Activated CD4-positive, alpha-beta T cell treated with anti-CD3 and anti-CD28 coated beads for 4 hours (primary cell): ENCODE measurements around the gene TRPM2.
"Not testable (repeated sequence)": the region's sequence is repeated elsewhere in the genome, so short reads cannot be mapped to it uniquely, and the experiment has no call there.

Experiments
- DNase-seq, 2 donors: peaks; one replicate each; pipeline ENCODE4 v3.0.0-alpha.2; 2020

TRPM2 gene

DNA sequence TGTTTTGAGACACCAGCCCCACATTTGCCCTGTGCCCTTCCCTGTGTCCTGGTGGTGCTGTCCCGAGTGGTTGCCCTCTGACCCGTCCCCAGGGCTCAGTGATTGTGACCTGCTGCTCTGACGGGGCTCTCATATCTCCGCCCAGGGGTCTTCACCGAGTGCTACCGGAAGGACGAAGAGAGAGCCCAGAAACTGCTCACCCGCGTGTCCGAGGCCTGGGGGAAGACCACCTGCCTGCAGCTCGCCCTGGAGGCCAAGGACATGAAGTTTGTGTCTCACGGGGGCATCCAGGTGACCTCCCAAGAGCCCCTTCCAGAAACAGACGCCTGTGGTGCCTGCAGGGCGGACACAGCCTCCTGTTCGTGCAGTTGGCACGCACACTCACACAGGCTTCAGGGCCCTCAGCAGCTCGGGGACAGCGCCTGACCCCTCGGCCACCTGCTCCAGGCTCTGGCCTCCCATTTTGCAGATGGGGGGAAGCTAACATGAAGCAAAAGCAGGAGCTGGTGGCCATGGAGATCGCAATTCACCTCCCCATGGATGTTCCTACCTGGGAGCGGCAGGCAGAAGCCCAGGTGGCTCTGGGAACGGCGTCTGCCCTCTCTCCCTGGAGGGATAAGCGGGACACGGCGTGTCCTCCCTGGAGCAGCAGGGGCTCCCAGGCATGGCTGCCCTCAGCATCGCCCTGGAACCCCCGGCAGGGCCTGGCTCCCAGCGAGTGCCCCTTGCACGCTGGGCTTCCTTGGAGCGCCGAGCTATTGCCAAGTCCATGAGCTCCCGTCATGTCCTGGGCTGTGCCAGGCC lies 45.9 kb downstream of the TRPM2 start:
- DNase-seq: no peak

DNA sequence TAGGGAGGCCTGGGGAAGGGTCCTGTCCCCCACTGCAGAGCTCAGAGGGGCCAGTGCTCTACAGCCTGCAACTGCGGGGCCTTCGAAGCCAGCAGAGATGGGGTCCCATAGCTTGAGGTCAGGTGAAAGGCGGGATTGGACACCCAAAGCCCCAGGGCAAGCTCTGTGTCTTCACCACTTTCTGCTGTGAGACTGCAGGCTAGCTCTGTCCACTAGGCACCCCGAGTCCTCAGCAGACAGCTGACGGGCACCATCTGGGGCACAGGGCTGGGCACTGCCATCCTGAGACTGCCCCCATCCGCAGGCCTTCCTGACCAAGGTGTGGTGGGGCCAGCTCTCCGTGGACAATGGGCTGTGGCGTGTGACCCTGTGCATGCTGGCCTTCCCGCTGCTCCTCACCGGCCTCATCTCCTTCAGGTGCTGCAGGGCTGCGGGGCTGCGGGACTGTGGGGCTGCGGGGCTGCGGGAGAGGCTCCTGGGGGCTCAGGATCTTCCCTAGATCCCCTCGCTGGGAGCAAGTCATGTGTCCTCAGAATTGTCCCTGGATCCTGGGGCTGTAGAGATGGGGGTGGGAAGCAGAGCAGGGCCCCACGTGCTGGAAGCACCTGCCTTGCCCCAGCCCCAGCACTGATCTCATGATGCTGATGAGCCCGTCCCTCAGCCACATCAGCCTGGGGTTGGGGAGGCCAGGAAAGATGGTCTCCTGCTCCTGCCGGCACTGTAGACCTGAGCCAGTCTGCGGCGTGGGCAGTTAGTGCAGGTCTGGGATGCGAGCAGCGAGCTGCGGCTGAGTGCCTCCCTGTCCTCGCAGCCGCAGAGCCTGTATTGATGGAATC lies 46.8 kb downstream of the TRPM2 start:
- DNase-seq: no peak

DNA sequence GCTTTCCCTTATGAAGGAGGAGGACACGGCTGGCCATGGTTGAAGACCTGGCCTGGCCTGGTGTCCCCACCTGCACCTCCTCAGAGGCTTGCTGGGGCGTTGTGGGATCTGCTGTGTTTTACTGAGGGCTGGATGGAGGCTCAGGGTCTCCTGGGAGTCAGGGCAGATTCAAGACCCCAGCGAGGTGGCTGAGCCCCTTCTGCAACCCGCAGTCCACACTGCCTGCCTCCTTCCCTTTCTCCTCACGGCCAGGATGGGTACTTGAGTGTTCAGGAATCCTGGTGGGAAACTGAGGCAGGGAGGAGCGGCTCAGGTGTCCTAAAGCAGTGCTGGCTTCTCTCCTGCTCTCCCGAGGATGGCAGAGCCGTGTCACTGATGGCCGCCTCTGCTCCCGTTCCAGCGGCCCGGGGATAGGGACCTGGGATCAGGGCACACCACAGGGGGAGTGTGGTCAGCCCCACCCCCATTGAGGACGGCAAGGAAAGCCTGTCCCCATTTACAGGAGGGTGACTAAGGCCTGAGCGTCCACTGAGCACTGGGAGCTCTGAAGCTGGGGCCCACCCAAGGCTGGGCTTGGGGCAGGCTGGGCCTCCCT lies 47.5 kb downstream of the TRPM2 start:
- no peak for DNase-seq

DNA sequence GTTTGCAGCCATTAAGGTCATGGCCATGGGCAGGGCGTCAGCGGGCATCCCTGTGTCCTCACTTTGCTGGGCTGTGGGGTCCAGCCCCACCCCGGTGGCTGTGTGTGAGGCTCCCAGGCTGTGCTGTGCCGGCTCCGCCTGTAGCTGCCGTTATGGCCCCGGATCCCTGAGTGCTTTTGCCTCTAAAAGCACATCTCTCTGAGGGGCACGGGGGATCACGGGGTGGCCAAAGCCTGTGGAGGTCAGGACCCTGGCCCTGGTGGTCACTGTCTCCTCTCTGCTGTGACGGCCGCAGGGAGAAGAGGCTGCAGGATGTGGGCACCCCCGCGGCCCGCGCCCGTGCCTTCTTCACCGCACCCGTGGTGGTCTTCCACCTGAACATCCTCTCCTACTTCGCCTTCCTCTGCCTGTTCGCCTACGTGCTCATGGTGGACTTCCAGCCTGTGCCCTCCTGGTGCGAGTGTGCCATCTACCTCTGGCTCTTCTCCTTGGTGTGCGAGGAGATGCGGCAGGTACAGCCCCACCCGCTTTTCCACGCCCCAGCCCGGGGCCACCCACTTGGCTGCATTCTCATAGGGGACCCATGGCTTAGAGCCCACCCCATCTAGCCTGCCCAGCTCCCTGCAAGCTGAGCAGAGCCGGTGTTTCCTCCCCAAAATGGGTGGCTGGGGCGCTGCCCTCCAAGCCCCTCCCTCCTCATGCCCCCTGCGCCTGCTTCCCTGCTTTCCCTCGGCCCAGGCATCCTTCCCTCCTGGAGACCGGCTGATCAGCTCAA lies 48.2 kb downstream of the TRPM2 start:
- DNase-seq: no peak

DNA sequence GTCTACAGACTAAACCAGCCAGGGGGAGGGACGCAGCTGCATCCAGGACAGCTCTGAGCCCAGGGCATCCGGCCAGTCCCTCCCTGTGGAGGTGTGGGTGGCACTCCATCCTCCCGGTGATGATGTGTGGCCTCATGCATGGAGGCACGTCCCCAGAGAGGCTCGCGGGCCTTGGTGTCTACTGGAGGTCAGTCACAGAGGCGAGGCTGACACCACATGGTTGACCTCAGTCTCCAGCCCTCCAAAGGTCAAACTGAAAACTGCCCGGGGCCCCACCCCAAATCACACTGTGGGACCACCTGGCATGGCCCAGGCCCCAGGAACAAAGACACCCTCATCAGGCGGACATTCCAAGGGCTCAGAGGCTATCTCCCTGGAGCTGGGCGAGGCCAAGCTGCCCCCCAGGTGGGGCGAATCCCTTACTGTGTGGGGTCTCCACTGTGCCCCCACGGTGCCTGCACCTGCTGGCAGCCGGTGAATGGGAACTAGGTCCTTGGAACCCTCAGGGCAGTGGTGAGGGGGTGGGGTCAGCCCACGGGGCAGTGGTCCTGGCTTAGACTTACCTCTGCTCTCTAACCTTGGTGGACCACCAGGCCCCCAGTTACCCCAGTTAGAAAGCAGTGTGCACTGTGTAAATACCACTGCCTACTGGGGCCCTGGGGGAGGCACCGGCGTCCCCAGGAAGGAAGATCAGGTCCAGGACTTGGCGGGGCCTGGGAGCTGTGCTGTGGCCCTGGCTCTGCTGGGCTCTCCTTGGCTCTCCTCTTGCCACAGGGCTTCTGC lies 49.1 kb downstream of the TRPM2 start:
- DNase-seq: no peak

DNA sequence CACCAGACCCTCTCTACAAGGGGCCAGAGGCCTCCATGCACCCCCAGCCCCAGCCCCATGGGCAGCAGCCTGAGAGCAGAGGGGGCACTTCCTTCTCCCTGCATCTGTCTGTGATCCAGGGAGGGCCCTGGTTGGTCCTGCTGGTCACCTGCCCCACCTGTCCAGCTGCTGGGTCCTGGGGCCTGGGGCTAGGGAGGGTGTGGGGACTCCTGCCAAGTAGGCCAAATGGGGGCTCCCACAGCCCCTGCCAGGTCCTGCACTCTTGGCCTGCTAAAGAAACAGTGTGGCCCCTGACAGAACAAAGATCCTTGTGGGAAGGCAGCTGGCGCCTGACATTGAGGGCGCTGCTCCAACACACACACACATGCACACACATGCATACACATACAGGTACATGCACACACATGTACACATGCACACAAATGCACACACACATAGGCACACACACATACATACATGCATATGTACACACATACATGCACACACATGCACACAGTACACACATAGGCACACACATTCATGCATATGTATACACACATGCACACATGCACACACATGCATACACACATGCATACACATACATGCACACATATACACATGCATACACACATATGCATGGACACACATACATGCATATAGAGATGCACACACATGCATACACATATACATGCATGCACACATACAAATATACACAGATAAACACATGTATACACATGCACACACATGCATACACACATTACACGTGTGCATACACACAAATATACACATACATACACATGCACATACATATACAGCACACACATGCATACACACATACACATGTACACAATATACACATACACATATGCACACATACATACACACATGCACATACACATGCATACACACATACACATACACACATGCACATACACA lies 49.9 kb downstream of the TRPM2 start:
- no peak for DNase-seq

DNA sequence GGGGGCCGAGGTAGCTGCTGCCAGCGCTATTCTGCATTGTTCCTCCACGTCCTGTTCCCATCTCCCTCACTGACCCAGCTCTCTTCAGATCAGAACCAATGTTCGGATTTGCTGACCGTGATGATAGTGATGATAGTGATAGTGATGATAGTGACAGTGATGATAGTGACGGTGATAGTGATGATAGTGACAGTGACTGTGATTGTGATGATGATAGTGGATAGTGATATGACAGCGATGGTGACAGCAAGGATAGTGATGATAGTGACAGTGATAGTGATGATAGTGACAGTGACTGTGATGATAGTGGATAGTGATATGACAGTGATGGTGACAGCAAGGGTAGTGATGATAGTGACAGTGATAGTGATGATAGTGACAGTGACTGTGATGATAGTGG lies 51.1 kb downstream of the TRPM2 start:
- DNase-seq: not testable (repeated sequence)

DNA sequence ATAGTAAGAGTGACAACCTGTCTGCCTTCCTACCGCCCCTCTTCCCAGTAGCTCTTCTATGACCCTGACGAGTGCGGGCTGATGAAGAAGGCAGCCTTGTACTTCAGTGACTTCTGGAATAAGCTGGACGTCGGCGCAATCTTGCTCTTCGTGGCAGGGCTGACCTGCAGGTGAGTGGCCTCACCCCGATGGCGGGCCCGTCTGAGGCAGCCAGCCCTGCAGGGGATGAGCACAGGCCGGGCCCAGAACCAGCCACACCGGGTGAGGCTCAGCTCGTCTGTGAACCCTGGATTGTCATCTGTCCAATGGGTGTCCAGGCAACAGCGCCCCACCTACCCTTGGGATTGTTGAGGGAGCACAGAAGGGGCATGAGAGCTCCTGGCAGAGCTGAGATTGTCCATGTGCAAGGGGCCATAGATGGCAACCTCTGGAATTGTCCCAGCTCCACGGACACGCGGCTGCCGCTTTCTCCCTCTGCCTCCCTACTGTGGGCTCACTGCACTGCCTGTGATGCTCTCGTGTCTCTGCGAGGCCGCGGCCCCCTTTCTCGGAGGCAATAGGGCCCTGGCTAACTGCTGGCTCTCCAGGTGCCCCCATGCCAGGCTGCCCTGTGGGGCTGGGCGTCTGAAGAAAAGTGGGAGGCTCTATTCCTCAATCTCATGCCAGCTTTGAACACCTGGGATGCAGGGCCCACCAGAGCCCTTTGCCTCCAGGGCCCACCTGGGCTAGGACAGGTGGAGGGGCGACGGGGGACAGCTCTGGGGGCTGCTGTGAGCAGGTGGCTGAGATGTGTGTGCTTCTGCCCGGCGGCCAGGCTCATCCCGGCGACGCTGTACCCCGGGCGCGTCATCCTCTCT lies 51.9 kb downstream of the TRPM2 start:
- no peak for DNase-seq

DNA sequence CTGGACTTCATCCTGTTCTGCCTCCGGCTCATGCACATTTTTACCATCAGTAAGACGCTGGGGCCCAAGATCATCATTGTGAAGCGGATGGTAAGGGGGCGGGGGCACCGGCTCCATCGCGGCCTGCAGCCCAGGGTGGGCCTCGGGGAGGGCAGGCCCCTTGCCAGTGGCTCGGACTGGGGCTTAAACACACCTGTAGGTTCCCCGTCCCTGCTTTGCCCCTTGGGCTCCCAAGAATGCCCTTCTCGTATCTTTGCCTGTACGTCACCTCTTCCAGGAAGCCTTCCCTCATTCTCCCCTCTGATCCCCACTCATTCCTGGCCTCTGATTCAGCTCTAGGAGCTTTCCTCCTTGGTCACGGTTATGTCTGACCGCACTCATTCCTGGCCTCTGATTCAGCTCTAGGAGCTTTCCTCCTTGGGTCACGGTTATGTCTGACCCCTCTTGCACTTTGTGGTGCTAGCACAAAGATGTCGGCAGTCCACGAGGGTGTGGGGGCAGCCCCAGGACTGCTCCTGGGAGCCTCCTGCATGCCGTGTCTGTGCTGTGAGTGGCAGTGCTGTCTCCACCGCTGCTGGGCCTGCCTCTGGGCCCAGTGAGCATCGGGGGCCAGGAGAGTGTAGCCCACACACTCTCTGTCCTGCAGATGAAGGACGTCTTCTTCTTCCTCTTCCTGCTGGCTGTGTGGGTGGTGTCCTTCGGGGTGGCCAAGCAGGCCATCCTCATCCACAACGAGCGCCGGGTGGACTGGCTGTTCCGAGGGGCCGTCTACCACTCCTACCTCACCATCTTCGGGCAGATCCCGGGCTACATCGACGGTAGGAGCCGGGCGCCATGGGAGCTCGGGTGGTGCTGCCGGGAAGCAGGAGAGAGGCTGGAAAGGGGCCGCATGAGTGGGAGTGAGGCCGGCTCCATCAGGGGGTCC lies 52.8 kb downstream of the TRPM2 start:
- no peak for DNase-seq

DNA sequence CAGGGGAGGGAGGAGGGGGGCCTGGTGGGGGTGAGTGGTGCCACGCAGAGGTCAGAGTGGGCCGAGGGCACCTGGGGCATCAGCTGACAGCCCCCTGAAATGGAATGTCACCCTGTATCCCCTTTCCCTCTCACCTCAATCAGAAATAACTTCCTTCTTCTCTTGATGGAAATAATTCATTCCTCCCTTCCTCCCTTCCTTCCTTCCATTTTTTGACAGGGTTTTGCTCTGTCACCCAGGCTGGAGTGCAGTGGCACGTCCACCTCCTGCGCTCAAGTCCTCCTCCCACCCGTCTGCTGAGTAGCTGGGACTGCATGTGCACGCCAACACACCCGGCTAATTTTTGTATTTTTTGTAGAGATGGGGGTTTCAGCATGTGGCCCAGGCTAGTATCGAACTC lies 53.5 kb downstream of the TRPM2 start:
- no peak for DNase-seq

DNA sequence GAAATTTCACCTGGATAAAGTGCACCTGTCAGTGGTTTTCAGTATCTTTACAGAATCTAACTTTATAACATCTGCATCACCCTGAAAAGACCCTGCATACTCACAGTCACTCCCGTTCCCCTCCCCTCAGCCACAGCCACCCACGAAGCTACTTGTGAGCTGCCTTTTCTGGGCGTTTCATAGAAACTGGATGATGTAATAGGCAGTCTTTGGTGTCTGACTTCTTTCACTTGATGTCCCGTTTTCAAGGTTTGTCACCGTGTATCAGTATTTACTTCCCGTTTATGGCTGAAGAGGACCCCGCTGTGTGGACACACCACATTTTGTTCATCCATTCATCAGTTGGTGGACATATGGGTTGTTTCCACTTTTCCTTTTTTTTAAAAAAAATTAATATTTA lies 54.1 kb downstream of the TRPM2 start:
- DNase-seq: peak in 1 of 2 donors; percentile 33

DNA sequence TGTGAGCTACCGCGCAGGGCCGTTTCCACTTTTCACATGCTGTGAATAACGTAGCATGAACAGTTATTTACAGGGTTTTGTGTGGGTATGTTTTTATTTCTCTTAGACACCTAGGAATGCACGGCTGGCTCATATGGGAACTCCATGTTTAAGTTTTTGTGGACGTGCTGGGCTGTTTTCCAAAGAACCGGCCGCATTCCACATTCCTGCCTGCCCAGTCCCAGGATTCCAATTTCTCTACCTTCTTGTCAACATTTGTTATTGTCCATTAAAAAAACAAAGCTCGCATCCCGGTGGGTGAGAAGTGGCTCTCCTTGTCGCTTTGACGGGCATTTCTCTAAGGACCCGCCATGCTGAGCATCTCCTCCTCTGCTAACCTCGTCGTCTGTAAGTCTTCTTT lies 54.8 kb downstream of the TRPM2 start:
- no peak for DNase-seq

DNA sequence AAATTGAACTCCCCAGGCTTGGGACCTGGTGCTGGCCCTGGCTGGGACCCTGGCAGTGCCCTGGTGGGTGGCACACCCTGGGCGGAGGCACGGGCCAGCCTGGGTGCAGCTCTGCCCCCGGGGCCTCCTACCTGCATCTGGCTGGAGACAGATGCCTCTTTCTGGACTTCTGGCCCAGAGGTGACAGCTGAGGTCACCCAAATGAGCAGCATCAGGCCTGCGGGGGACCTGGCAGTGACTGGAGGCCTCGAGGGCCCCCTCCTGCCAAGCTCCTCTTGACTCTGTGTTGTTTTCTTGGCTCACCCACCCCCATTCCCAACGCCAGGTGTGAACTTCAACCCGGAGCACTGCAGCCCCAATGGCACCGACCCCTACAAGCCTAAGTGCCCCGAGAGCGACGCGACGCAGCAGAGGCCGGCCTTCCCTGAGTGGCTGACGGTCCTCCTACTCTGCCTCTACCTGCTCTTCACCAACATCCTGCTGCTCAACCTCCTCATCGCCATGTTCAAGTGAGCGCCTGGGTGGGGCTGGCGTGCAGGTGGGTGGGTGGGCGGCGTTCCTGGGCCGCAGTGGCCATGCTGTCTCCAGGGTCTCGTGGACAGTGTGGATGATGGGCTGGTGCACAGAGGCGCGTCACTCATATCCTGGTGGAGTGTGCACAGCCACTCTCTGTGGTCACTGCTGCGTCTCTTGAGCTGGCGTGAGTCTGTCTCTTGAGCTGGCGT lies 60.3 kb downstream of the TRPM2 start:
- DNase-seq: no peak

DNA sequence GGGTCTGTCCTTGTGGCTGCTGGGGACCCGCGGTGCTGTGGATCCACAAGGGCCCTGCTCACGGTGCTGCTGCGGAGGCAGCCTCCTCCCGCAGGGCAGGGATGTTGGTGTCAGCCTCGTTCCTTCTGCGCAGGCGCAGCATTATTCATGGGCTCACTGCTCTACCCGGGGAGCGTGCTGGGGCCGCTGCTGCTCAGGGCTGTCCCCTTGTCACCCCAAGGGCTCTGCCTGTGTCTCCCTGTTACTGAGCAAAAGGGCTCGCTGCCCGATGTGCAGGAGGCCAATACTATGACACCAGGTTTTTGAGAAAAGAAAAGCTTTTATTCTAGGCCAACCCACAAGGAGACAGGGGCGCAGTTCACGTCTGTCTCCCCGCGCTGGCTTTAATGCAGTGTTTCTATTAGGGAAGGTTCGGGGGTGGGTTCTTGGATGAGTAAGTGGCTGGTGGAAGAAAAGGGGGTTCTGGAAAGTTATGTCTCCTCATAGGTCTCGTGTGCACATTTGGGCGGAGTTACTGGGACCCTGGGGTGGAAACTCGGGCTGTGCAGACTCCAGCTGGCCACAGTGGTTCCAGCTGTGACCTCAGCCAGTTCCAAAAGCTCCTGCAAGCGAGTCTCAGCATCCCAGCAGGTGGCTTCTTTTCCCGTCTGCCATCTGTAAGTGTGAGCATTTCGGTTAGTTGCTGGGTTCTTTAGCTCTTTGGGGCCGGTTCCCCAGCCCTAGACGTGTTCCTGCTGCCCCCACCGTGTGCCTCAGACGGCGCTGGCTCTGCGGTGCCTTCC lies 61.1 kb downstream of the TRPM2 start:
- DNase-seq: no peak

DNA sequence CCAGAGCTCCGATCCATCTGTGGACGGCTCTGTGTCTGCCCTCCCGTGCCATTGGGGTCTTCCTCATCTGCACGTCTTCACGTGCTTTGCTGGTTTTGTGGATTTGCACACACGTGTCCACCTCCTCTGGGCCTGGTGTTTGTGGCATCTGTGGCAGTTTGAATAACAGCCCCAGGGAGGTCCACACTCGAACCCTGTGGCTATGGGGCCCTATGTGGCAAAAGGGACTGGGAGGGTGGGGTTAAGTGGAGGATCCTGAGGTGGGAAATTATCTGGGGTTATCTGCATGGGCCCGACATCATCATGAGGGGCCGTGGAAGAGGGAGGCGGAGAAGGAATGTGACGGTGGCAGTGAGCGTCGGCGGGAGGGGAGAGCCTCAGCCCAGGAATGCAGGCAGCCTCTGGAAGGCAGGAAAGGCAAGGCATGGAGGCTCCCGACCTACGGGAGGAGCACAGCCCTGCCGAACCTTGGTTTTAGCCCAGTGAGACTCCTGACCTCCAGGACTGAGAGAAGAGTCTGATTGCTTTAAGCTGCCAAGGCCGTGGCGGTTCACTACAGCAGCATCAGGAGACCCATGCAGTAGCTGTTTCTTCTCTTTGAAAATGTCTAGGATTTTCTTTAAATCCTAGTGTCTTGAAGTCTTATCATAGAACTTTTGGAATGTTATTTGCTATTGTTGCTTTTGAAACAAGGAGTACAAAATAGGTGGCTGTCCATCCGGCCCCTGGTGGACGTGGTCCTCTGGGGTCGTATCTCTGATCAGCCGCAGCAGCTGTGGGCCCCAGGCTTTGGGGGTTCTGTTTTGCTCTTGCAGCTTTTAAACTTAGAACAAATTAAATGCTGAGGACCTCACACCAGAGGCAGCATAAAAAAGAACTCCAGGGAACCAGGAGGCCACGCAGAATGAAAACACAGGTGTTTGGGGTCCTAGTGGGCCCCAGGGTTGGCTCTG lies 61.9 kb downstream of the TRPM2 start:
- DNase-seq: no peak

DNA sequence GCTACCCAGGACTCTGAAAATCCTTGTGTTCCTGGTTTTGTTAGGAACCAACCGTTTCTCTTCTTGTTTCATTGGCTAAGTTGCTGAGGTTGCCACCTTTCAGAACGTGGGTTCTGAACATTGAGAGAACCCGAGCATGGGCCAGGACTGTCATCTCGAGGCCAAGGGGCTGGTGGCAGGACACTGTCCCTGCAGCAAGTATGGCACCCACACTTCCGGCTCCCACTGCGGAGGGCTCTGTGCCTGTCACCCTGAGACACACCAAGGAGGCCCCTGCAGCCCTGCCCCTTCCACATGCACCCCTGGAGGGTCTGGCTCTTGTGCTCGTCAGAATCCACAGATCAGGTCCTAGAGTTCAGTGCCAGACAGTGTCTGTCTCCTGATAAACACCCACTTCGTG lies 62.8 kb downstream of the TRPM2 start:
- no peak for DNase-seq
